Keratinocyte (primary cell): ENCODE results near the gene FAM13B.

Experiments used
- EZH2 ChIP-seq: IDR thresholded peaks from one replicate; pipeline ENCODE4 v1.6.1; 2012; ENCODE audit warnings: inconsistent platforms, mild to moderate bottlenecking, low read length, moderate library complexity
- TF ChIP-seq, protein P1 (sequence below), 3 experiments: IDR thresholded peaks in 1 of 3; conservative IDR thresholded peaks in 1 of 3; optimal IDR thresholded peaks in 1 of 3; 2 replicates in 2 of 3; 3 replicates in 1 of 3; pipeline versions ENCODE3 to v1.5.1; 2011; ENCODE audit warnings: low read length in 3 of 3, mild to moderate bottlenecking in 3 of 3, moderate library complexity in 2 of 3, control low read depth in 1 of 3, inconsistent platforms in 1 of 3; ENCODE audit not compliant: insufficient read depth in 2 of 3; ENCODE audit errors: extremely low read depth in 1 of 3

- TF ChIP-seq, protein P1, sequence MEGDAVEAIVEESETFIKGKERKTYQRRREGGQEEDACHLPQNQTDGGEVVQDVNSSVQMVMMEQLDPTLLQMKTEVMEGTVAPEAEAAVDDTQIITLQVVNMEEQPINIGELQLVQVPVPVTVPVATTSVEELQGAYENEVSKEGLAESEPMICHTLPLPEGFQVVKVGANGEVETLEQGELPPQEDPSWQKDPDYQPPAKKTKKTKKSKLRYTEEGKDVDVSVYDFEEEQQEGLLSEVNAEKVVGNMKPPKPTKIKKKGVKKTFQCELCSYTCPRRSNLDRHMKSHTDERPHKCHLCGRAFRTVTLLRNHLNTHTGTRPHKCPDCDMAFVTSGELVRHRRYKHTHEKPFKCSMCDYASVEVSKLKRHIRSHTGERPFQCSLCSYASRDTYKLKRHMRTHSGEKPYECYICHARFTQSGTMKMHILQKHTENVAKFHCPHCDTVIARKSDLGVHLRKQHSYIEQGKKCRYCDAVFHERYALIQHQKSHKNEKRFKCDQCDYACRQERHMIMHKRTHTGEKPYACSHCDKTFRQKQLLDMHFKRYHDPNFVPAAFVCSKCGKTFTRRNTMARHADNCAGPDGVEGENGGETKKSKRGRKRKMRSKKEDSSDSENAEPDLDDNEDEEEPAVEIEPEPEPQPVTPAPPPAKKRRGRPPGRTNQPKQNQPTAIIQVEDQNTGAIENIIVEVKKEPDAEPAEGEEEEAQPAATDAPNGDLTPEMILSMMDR (optimal IDR thresholded peaks at IDR 0.05 in 1 of 3, IDR thresholded peaks at IDR 0.05 in 1 of 3, conservative IDR thresholded peaks at IDR 0.05 in 1 of 3; ENCODE audit: extremely low read depth in 1 of 3, insufficient read depth in 2 of 3, low read length in 3 of 3), result no peak
- no peak for TF ChIP-seq EZH2
These were observed 35.1 kb downstream of the FAM13B start for GRCh38 chr5:137997726-137998213.
